ENCODE results near the gene RPS6KA2.

RPS6KA2 gene

DNA sequence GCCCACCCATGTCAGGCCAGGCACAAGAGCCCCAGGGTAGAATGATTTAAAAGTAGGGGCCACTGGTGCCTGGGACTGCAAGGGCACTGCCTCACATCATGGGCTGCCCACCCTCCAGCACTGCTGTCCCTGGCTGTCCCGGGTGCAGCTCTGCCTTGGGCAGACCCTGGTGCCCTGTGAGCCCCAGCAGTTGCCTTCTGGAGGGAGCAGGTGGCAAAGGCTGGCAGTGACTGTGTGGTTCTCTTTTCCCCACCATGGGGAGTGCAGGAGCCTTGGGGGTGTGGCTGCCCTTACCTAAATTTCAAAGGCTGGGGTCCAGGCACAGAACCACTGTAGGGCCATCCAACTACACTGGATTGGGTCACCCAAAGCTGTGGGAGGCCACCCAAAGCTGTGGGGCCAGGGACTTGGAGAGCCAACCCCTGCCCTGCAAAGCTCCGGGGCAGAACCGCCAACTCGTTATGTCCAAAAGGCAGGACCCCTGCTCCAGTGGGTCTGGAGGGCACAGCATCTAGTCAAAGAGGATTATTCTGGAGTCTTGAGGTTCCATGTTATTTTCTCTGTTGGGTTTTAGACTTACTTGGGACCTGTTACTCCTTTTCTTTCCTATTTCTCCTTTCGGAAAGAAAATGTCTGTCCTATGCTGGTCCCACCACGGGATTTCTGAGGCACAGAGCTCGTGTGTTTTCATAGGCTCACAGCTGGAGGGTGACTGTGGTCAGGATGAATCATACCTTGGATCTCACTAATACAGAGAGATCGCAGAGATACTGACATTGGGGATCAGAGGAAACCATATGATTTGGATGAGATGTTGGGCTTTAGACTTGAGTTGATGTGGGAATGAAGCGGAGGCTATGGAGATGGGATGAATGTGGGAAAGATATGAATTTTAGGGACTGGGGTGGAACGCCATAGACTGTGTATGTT lies 105.9 kb downstream of the RPS6KA2 start:
- DNase-seq, result no peak

- DNase-seq, result no peak
Measured at GRCh38 chr6:166516251-166516884, 110.7 kb downstream of the RPS6KA2 start.

GRCh38 chr6:166515072-166515810 lies 111.8 kb downstream of the RPS6KA2 start:
- no peak for DNase-seq

DNA sequence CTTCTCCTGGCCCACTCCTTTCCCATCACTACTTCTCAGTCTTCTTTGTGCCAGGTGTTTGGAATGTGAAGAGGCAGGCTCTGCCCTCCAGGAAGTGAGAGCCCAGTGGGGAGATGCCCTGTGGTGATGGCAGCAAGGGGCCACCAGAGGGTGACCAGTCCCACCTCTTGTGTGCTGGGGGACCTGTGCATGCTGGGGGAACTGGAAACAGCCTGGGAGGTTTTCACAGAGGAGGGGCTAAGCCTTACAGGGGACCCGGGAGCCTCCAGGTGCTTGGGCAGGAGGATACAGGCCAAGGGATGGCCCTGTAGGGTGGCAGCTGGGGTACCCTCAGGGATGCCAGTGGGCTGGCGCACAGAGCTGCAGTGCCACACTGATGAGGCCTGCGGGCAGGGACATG lies 112.9 kb downstream of the RPS6KA2 start:
- DNase-seq, result no peak

DNA sequence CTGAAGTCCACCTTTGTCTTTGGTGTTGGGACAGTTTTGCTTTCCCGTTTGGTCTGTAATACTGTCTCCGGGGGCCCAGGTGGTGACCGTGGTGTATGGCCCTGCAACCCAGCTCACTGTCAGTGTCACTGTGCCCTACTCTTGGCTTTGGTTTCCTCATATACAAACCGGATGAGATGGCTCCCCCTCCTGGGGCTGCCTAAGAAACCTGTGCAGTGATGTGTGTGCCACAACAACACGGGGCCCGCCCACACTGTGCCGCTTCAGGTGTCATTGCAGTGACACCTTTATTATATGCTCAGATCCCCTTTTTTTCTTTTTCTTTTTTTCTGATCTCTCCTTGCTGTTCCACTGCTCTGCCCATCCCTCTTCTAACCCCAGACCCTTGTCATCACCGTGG lies 114.5 kb downstream of the RPS6KA2 start:
- DNase-seq, result no peak

DNA sequence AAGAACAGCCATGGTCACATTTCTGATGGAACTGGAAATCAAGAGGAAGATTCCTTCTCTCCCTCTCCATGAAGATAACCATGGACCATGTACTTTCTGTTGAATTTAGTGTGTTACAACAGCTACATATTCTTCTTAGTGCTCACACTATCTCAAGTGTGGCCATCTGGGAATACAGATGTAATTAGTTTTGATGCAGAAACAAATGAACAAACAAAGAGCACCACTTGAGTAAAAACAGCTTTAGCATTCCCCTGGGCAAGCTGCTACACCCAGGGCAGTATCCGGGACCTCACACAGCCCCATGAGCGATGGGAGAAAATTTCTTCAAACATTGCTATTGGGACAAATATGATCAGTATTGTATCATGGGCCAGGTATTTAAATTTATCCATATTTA lies 115.7 kb downstream of the RPS6KA2 start:
- no peak for DNase-seq

DNA sequence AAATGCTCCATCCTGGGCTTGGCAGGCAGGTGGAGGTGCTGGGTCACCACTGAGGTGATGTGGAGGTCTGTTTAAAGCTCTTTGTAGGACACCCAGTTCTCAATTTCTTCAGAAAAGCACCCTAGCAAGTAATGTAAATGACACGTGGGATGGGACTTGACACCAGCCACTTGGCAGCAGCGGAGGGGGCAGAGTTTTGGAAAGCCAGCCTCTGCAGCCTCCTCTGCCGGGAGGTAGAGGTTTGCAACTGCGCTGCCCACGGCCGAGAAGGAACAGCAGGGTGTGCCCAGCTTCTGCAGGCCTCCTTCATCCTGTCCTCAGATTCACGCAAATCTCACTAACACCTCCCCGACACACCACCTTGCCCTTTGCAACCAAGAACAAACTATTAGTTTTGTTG lies 117.9 kb downstream of the RPS6KA2 start:
- DNase-seq, result no peak

DNA sequence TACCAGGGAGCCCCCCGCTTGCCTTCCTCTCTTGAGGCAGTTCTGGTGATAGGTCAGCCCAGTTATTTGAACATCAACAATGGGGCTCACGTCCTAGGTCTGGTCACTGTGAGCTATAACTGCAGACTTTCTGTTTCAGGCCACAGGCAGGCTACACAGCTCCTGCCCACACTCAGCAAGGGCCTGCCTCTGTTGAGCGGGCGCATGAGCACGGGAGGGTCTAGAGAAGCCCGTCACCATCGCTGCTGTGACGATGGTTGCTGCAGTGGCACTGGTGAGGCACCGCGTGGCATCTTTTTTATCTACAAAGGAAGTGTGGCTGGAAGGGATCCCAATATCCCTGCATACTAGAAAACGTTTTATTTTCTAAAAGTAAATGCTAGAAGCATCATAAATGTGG lies 118.3 kb downstream of the RPS6KA2 start:
- no peak for DNase-seq

- DNase-seq, result no peak
Measured at GRCh38 chr6:166507809-166508564, 119.1 kb downstream of the RPS6KA2 start.

GRCh38 chr6:166507380-166507779 lies 119.7 kb downstream of the RPS6KA2 start:
- DNase-seq, result no peak

GRCh38 chr6:166505133-166505905 lies 121.7 kb downstream of the RPS6KA2 start:
- no peak for DNase-seq

DNA sequence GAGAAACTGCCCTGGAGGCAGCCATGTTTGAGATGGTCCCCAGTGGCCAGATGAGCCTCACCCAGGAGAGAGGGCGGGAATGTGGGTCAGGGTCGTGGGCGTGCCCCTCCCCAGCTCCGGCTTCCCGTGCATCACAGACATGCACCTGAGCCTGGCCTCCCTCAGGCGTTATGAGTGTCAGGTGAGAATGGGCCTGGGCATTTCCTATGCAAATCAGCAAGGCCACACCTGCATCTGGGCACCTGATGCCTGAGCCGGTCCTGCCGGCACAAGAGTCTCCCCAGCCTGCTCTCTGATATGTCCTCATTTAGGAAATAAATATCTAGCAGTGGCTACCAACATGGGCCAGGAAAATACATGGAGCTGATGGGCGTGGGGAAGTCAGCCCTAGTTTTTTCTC lies 123.0 kb downstream of the RPS6KA2 start:
- DNase-seq, result no peak

DNA sequence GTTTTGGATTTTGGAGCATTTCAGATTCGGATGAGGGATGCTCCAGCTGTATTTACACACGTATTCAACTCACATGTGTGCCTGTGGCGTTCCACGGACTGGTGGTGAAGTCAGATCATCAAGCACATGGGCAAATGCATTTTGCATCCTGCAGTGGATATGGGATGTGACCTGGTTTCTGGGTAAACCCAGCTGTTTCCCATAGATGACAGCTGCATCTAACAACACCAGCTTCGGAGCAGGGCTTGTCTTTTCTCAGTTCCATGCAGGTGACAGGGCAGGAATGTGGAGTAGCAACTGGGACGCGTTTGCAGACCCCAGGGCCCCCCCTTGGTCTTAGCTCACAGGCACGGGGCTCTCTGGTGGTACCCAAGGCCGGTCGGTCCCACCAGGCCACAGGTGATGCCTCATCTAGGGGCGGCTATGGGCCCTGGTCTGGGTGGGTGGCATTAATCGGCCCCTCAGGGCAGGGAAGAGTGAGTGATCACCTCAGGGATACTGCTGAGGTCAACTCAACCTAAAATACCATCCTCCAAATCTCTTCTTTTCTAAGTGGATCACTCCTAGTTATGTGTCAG lies 123.8 kb downstream of the RPS6KA2 start:
- DNase-seq, result no peak

- DNase-seq, result no peak
Measured at GRCh38 chr6:166502453-166502852, 124.6 kb downstream of the RPS6KA2 start.

DNA sequence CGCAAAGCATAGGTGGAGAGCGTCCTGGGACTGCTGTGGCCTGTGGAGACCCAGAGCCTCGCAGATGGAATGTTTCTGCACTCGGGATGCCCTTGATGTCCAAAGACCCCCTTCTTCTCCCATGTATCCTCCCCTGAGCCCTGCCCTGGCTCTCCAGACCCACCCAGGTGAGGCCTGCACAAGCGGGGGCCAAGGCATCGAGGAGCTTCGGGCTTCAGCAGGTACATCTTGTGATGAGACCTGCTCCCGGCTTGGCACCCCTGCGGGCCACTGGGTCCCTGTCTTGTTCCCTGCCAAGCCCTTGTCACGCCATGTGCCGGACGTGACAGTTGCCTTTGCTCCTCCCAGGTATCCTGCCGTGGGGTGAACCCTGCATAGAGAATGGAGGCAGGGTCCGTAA lies 125.8 kb downstream of the RPS6KA2 start:
- DNase-seq, result no peak

DNA sequence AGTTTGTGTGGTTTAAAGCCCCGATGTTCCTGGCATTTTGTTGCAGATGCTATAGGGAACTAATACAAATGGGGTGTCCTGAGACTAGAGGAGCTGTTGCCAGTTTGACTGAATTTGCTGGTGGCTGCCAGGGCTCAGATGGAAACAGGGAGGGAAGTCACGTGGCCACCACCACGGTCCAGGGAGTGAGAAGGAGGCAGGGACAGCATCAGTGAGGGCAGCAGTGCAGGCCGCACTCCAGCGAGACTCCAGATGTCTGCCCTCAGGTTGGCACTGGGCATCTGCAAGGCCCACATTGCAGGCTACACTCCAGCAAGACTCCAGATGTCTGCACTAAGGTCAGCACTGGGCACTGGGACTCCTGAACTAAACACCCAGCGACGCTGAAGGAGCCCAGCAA lies 126.8 kb downstream of the RPS6KA2 start:
- DNase-seq, result no peak

DNA sequence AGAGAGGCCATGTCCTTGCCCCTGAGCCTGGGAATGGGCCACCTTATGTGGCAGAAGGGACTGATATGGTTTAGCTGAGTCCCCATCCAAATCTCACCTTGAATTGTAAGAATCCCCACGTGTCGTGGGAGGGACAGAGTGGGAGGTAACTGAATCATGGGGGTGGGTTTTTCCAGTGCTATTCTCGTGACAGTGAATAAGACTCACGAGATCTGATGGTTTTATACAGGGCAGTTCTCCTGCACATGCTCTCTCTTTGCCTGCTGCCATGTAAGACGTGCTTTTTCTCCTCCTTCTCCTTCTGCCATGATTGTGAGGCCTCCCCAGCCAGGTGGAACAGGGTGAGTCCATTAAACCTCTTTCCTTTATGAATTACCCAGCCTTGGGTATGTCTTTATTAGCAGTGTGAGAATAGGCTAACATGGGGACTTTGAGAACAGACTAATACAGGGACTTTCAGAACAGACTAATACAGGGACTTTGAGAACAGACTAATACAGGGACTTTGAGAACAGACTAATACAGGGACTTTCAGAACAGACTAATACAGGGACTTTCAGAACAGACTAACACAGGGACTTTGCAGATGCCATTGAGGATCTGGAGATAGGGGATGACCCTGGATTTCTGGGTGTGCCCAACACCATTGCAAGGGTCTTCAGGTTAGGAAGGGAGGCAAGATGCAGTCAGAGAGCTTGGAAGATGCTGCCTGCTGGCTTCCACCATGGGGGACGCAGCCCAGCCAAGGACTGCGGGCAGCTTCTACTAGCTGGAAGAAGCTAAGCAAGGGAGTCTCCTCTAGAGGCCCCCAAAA lies 127.5 kb downstream of the RPS6KA2 start:
- no peak for DNase-seq

DNA sequence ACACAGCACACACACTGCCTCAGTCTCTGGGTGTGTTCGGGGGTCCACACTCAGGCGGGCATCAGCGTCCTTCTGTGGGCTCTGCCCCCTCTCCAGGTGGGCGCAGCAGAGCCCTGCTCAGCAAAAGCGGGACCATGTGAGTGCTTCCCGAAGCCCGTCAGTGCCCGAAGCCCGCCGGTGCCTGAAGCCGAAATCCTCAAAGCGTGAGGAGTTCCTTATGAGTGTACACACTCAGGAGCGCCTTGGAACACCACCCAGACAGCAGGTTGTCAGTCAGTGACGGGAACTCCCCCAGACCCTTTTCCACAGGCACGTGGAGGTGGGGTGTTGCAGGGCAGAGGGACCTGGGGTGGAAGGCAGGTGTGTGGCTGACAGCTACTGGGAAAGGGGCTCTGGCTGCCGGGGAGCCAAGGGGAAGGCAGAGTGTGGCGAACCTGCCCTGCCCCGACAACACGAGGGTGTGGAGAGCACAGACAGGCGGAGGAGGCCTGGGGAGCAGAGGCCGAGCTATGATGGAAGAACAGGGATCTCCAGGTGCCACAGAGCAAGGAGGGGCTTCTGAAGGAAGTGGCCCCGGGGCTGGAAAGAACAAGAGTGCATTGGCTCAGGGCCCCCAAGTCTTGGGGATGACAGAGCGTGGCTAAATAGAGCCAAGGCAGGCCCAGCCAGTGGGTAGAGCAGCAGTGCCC lies 128.2 kb downstream of the RPS6KA2 start:
- no peak for DNase-seq

DNA sequence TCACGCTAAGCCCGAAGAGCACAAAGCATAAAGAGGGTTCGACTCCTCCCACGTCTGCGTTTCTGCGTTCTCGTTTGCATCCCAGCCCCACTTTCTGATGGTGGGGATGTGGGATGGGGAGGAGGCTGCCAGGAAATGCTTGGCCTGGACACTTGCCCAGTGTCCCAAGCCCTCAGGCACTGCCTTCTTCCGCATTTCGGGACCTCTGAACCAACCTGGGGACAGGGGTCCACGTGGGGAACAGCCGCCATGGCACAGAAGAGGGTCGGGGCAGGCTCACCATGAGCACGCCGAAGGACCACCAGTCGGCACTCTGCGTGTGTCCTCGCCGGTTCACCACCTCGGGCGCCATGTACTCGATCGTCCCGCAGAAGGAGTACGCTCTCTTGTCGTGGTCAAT lies 128.8 kb downstream of the RPS6KA2 start:
- no peak for DNase-seq
